Brain pericyte (primary cell): ENCODE measurements around the gene TEAD3.
"Not testable (repeated sequence)": the region's sequence is repeated elsewhere in the genome, so short reads cannot be mapped to it uniquely, and the experiment has no call there.

Source experiments
- DNase-seq: peaks from one replicate; pipeline ENCODE4 v3.0.0-alpha.2; 2012; ENCODE audit warnings: low read depth, low spot score

The TEAD3 gene

GRCh38 chr6:35496841-35497570 lies at the start of gene TEAD3:
Gene TEAD3, minus strand, starts transcription at chr6:35497079.
- no peak for DNase-seq

GRCh38 chr6:35544769-35545361 lies 48.0 kb upstream of the TEAD3 start:
- DNase-seq, result no peak

- DNase-seq, result no peak
Measured at GRCh38 chr6:35543459-35544193, 46.7 kb upstream of the TEAD3 start.

GRCh38 chr6:35541836-35542235 lies 45.0 kb upstream of the TEAD3 start:
- no peak for DNase-seq

GRCh38 chr6:35539223-35539622 lies 42.3 kb upstream of the TEAD3 start:
- DNase-seq, result no peak

- DNase-seq, result not testable (repeated sequence)
Measured at GRCh38 chr6:35535847-35536246, 39.0 kb upstream of the TEAD3 start.

GRCh38 chr6:35534407-35535170 lies 37.7 kb upstream of the TEAD3 start:
- DNase-seq, result no peak

- DNase-seq, result no peak
Measured at GRCh38 chr6:35533981-35534380, 37.1 kb upstream of the TEAD3 start.

GRCh38 chr6:35532126-35532525 lies 35.2 kb upstream of the TEAD3 start:
- no peak for DNase-seq

- no peak for DNase-seq
Measured at GRCh38 chr6:35524380-35525020, 27.6 kb upstream of the TEAD3 start.

- no peak for DNase-seq
Measured at GRCh38 chr6:35522660-35523658, 26.1 kb upstream of the TEAD3 start.

- DNase-seq, result no peak
Measured at GRCh38 chr6:35522151-35522550, 25.3 kb upstream of the TEAD3 start.

GRCh38 chr6:35521235-35521634 lies 24.4 kb upstream of the TEAD3 start:
- DNase-seq, result no peak

- DNase-seq, result no peak
Measured at GRCh38 chr6:35519313-35520015, 22.6 kb upstream of the TEAD3 start.

GRCh38 chr6:35518566-35519312 lies 21.9 kb upstream of the TEAD3 start:
- no peak for DNase-seq

GRCh38 chr6:35517978-35518377 lies 21.1 kb upstream of the TEAD3 start:
- not testable (repeated sequence) for DNase-seq

- DNase-seq, result no peak
Measured at GRCh38 chr6:35516712-35517111, 19.8 kb upstream of the TEAD3 start.

- not testable (repeated sequence) for DNase-seq
Measured at GRCh38 chr6:35515939-35516338, 19.1 kb upstream of the TEAD3 start.

- no peak for DNase-seq
Measured at GRCh38 chr6:35514587-35514986, 17.7 kb upstream of the TEAD3 start.
